ENCODE data around the gene EPHB2.

GRCh38 chr1:22789356-22789994 lies 78.8 kb downstream of the EPHB2 start:
- TF ChIP-seq CTCF (conservative IDR thresholded peaks at IDR 0.05; ENCODE audit: low read depth, low read length), result no peak
- no peak for TF ChIP-seq CHD1 (IDR thresholded peaks at IDR 0.05; ENCODE audit: low read depth, low read length)
- TF ChIP-seq POLR2A (IDR thresholded peaks at IDR 0.05; ENCODE audit: low read depth, low read length), result no peak
- TF ChIP-seq MXI1 (IDR thresholded peaks at IDR 0.05; ENCODE audit: borderline replicate concordance, low read depth, low read length), result no peak
- no peak for TF ChIP-seq BHLHE40 (IDR thresholded peaks at IDR 0.05; ENCODE audit: low read depth, low read length)
- TF ChIP-seq MAFK (IDR thresholded peaks at IDR 0.05; ENCODE audit: low read depth, low read length), result no peak

Data from IMR-90 (cell line).